Eye (tissue), 1 donor: Measurements from ENCODE around the gene PHLDA1.

Experiments
- DNase-seq: peaks from one replicate; pipeline ENCODE4 v3.0.0-alpha.2; 2015

The PHLDA1 gene

DNA sequence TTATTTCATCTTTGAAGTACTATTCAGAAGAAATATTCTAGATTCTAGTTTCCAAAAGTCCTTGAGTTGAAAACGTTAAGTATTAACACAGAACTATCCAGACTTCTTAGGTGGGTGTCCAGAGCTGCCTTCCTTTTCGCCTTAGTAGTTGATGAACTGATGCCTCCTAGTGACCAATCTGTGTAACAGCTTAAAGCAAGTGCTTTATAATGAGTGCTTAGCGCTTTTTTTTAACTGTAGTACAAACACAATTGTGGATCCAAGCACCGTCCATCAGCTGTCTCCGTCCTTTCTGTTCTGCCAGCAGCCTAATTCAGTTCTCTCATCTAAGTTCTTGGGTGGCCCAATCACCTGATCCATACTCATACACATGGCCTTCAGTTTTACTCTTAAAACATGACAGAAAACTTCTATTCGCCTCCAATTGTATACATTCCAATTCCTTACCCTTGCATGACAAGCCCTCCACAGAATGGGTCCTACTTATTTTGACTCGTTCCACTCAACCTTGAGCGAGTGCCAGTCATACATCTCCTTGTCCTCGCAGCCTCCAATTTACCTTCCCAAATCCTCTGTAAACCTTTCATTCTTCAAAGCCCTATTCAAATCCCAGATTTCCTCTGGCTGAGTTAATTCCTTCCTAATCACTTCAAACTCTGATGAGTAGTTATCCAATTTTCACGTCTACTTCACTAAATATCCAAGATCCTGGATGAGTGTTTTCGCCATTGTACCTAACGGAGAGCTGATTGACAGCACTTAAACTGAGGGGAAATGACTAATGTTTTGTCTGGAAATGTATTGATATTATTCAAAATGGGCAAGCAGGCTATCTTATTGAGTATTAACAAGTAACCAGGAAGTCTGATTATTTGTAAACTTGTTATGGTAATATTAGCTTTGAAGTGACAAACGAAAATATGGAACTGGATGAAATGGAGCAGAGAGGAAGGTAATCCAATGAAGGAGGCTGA is 5.8 kb upstream of the PHLDA1 start:
- peak; percentile 87 for DNase-seq

- no peak for DNase-seq
These were observed 3.5 kb upstream of the PHLDA1 start for GRCh38 chr12:76035045-76035444.

DNA sequence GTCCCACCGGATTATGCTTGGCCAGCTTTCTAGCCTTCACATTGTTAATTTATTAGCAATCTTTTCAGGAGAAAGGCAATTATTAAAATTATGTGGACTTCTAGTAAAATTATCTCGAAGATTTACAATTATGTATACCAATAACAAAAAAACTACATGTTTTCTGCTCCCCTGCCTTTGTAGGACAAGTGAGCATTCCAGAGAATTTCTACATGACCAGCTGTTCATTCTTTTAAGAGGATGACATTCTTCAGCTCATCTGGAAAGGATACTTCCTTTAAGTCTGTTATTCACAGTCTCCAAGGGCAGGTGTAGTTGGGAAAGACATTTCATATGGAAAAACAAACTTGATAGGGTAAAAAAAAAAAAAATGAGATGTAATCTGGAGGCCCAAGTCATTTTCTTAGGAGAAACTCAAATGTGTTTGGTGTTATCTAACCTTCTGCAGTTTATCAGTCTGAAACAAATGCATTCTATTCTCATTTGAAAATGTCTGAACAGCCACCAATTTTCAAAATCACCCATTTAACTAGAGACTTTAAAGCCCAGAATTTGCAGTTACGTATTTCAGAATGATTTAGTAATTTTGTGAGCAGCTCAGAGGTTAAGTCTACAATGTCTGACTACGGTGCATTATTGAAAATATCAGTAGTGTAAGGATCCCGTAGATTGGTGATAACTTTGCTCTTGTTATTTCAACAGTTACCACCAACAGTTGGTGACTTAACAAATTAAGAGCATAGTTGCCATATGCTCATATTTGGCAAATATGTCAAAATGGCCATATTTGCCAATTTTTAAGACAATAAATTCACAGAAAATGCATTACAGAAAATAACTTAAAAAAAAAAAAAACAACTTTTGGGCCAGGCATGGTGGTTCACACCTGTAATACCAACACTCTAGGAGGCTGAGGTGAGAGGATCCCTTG is 1.8 kb upstream of the PHLDA1 start:
- peak; percentile 60 for DNase-seq

DNA sequence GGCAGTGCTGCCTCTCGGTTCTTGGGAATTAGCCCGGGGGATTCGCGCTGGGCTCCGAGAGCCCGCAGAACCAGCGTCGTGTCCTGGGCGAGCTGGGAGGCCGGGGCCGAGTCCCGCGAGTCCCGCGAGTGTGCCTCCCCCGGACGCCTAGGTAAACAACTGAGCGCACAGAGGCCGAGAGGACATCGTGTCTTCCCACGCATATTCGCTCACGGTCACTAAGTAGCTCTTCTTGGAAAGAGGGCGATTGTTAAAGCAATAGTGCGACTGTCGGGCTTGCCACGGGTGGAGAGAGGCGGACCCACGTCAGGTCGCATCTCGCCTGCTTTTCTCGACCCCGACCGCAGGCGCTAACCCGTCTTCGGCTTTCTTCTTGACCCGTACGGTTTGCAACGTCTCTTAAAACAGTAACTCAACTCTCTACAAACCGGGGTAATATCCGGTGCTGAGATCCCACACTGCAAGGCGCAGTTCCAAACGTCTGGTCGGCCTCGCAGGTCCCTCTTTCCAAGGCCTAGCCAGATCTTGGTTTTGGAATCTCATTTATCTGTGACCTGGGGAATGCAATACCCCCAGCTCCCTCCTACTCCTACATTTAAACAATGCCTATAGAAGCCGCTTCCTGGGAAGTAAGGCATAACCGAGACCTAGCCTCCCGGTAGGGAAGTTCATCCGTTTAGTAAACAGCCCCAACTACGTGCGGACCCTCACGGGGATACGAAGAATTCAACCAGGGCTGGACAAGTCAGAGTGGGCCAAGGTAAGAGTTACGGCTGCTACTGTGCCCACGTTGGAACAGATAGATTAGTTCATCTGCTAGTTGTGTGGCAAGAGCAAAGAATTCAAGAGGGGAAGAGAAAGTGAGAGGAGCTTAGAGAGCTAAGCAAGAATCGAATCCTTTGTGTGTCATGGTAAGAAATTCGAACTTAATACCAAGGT is 736 bp upstream of the PHLDA1 start:
- peak; percentile 80 for DNase-seq

DNA sequence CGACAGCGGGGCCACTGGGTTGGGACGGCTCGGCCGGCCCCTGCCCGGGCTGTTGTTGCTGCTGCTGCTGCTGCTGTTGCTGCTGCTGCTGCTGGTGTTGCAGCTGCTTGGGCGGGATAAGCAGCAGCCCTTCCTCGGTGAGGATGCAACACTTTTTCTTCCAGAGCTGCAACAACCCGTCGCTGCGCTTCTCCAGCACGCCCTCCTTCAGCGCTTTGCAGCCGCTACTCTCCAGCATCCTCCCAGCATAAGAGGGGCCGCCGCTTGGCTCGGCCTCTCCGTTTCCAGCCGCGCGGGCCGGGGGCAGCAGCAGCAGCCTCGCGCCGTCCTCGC is 529 bp downstream of the PHLDA1 start:
- no peak for DNase-seq

GRCh38 chr12:76030341-76031080 is 1.1 kb downstream of the PHLDA1 start:
- DNase-seq = peak; percentile 82

DNA sequence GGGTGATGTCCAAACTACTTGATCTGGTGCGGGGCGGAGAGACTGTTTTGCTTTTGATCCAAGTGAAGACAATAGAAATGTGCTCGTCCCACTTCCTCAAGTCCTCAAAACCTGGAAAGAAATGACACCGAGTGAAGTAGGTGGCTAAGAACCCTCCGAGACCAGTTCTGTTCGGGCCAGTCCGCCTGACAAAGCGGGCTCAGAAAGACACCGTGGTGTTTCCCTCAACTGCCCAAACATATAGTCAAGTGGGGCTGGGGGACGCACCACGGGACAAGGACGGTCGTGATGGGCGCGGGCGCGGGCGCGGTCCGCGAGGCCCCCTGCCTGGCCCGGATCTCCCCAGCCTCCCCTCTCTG is 1.6 kb downstream of the PHLDA1 start:
- DNase-seq = peak; percentile 76

GRCh38 chr12:76028571-76029277 is 2.9 kb downstream of the PHLDA1 start:
- no peak for DNase-seq

DNA sequence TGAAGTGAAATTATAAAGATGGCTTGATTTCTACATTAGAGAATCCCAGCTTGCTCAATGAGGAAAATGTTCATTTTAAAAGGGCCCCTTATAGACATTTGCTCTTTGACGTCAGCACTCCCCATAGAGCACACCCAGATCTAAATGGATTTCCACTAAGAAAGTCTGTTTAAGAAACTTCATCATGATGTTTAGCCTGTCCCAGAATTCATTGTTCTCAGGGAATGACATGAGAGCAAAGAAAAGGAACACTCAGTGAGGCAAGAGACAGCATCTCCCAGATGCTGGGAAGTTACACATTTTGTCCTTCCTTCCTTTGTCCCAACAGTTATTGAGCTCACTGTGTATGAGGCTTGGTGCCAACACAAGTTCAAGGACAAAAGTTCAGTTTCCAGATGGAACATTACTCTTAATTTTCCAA is 4.9 kb downstream of the PHLDA1 start:
- no peak for DNase-seq

DNA sequence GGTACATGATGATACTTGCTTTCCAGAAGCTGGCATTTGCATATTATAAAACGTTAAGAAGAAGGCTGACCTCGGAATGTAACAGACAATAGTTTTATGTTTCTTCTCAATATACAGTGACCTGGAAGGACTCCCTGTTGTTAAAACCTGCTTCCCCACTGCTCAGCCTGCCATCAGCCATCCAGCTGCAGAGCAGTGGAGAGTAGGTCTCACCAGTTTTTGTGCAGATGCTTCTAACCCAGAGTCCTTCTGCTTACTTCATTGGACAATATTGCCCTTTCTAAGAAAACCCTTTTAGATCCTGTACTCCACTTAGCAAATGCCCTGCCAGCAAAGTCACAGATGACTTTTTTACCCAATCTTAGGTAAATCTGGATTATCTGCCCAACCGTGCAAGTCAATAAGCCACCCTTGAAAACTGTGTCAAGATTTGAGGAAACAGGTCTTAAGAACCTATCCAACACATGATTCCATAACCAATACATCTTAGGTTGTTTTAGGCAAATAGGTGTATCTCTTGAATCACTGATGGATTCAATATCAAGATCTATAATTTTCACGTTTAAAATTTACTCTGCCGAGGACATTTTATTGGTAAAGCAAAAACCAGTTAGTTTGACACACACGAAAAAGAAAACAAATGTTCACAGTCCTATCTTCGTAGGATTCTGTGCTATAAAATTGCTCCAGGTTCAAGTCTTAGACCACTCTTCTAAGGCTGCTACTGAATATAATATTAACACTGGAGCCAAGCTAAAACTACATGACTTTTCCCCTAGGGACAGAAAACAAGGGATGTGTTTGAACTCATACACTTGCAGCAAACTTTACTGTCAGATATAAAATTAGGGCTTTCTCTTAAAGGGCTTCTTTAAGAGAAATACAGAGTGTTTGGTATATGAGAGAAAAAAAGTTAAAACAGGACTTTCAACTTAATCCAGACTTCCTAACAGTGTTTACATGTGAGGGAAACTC is 5.7 kb downstream of the PHLDA1 start:
- no peak for DNase-seq

GRCh38 chr12:76024942-76025600 is 6.5 kb downstream of the PHLDA1 start:
- DNase-seq = no peak

GRCh38 chr12:76024102-76024781 is 7.3 kb downstream of the PHLDA1 start:
- no peak for DNase-seq

DNA sequence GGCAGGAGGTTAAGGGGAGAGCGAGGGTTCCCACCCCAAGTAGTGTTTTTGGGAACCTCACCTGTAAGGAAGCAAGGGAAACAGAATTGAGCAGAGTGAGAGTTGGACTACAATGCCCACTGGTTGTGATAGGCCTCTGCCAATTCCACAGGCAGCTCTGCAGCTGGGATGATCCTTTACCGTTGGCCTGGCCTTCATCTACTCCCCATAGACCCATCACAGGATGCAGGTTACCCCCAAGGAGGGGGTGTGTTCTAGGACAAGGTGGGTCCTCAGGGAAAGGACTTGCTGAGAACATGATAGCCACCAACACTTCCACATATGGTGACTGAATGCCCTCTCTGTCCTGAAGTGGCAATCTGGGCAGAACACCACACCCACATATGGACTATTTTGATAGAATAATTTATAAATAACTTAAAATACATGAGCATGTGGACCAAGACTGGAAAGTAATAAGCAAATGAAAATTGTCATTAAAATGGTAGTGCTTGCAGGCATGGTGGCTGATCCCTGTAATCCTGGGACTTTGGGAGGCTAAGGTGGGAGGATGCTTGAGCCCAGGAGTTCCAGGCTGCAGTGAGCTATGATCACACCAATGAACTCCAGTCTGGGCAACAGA is 8.4 kb downstream of the PHLDA1 start:
- DNase-seq = no peak

GRCh38 chr12:76022506-76022905 is 9.1 kb downstream of the PHLDA1 start:
- no peak for DNase-seq

- DNase-seq = no peak
These were observed 10.6 kb downstream of the PHLDA1 start for GRCh38 chr12:76020731-76021672.

DNA sequence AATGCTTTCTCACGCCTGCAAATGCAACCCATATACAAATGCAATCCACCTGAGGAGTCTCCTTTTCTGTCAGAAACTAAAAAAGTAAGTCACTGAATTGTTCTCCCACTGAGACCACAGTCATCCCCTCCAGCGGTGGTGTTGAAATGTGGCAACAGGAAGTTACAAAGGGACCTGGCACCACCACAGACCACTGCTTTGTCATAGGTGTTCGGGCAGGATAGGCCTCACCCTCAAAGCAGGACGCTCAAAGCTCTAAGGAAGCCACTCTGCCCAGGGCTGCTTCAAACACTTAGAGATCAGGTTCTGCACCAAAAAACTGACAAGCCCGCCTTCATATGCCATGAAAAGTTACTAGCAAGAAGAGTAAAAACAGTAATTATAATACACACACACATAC is 11.3 kb downstream of the PHLDA1 start:
- DNase-seq = no peak

GRCh38 chr12:76018672-76019071 is 12.9 kb downstream of the PHLDA1 start:
- DNase-seq = no peak
